OCI-LY7 (cell line): ENCODE results near the gene ELOVL7. TPM values are rescaled to one million over a fixed set of nuclear protein-coding genes. Genes with fewer than 3 reads are reported as not detected.

ENCODE experiments used
- BruUV-seq: library from RNA; stranded (reverse); fragments of 400-500 nt; replicated peaks from 2 replicates; lab custom pipeline; 2021; lab: Mats Ljungman, UMichigan
- CTCF ChIA-PET: fragments of 300-600 bp; sonication (Branson Sonifier 250); formaldehyde crosslinking; loops from one replicate; lab custom pipeline; 2022; ENCODE audit warnings: antibody characterized with exemption; ENCODE audit not compliant: unreplicated experiment; lab: Charles Lee
- POLR2A ChIA-PET: fragments of 300-600 bp; sonication (Branson Sonifier 250); formaldehyde crosslinking; loops from one replicate; lab custom pipeline; 2022; ENCODE audit warnings: antibody characterized with exemption; lab: Charles Lee
- DNase-seq: peaks from one replicate; pipeline ENCODE4 v3.0.0-alpha.2; 2015; ENCODE audit warnings: low spot score
- H2AFZ ChIP-seq: fragments of 200-600 bp; sonication (generic), shearing (Covaris generic); 2 replicates; pipeline ENCODE4 v1.6.1; 2014; ENCODE audit warnings: mild to moderate bottlenecking, antibody characterized with exemption, low read length, moderate library complexity
- H3K27ac ChIP-seq: fragments of 200-600 bp; sonication (generic); 2 replicates; pipeline ENCODE4 v1.5.1; 2014; ENCODE audit warnings: mixed run types, low read depth, mild to moderate bottlenecking, moderate library complexity, low read length, inconsistent platforms; ENCODE audit not compliant: poor library complexity, severe bottlenecking
- H3K36me3 ChIP-seq: fragments of 200-600 bp; sonication (generic); 2 replicates; pipeline ENCODE4 v1.6.1; 2014; ENCODE audit warnings: mild to moderate bottlenecking, antibody characterized with exemption, low read length, moderate library complexity, mixed read lengths; ENCODE audit not compliant: insufficient read depth
- H3K4me1 ChIP-seq: fragments of 200-600 bp; sonication (generic); 2 replicates; pipeline ENCODE4 v1.5.1; 2014; ENCODE audit warnings: mild to moderate bottlenecking, low read length; ENCODE audit not compliant: insufficient read depth, poor library complexity, severe bottlenecking
- H3K4me2 ChIP-seq: fragments of 200-600 bp; sonication (generic); 2 replicates; pipeline ENCODE4 v1.6.1; 2014; ENCODE audit warnings: mild to moderate bottlenecking, low read length
- H3K4me3 ChIP-seq: fragments of 200-600 bp; sonication (generic); 2 replicates; pipeline ENCODE4 v1.5.1; 2014; ENCODE audit warnings: mild to moderate bottlenecking, low read depth, low read length; ENCODE audit not compliant: poor library complexity, severe bottlenecking
- H3K79me2 ChIP-seq: fragments of 200-600 bp; sonication (generic); 2 replicates; pipeline ENCODE4 v1.6.1; 2016; ENCODE audit warnings: low read depth, mild to moderate bottlenecking, low read length, moderate library complexity, mixed read lengths; ENCODE audit not compliant: insufficient read depth
- H3K9me2 ChIP-seq: fragments of 200-600 bp; sonication (generic); 2 replicates; pipeline ENCODE4 v1.6.1; 2016; ENCODE audit warnings: mild to moderate bottlenecking, low read length, mixed read lengths; ENCODE audit not compliant: insufficient read depth
- H3K9me3 ChIP-seq: fragments of 200-600 bp; sonication (generic); 2 replicates; pipeline ENCODE4 v1.6.1; 2014; ENCODE audit warnings: mild to moderate bottlenecking, mixed run types, low read length, mixed read lengths
- H4K20me1 ChIP-seq: fragments of 200-600 bp; sonication (generic); 2 replicates; pipeline ENCODE4 v1.6.1; 2014; ENCODE audit warnings: mild to moderate bottlenecking, antibody characterized with exemption, low read length, moderate library complexity, mixed read lengths; ENCODE audit not compliant: insufficient read depth
- EZH2phosphoT487 ChIP-seq: fragments of 200-600 bp; sonication (generic); IDR thresholded peaks from 2 replicates; pipeline ENCODE4 v1.6.1; 2018; ENCODE audit warnings: low read depth, borderline replicate concordance, mild to moderate bottlenecking, mixed run types, antibody characterized with exemption, low read length, moderate library complexity, mixed read lengths
- intact Hi-C: fragments of 100-400 bp; cut with micrococcal nuclease; formaldehyde crosslinking; loops from one replicate; pipeline ENCODE4 v1.10.0; 2022; ENCODE audit not compliant: unreplicated experiment
- total RNA-seq, 2 experiments: library from RNA; depleted of rRNA in 1 of 2; stranded (reverse); fragments of >200 nt in 1 of 2; shearing (Covaris generic) in 1 of 2; gene quantifications; 2 replicates each; pipeline ENCODE4 v1.2.3, GENCODE V29; 2014 to 2022
- TF ChIP-seq, protein P1 (sequence below): fragments of 200-600 bp; sonication (generic); conservative IDR thresholded peaks from 2 replicates; pipeline ENCODE4 v1.5.1; 2014; ENCODE audit warnings: mild to moderate bottlenecking, antibody characterized with exemption, low read length, moderate library complexity, mixed read lengths

Gene ELOVL7
- total RNA-seq, 2 experiments from 2014 or later: 0.03 TPM; not detected in 1

DNA sequence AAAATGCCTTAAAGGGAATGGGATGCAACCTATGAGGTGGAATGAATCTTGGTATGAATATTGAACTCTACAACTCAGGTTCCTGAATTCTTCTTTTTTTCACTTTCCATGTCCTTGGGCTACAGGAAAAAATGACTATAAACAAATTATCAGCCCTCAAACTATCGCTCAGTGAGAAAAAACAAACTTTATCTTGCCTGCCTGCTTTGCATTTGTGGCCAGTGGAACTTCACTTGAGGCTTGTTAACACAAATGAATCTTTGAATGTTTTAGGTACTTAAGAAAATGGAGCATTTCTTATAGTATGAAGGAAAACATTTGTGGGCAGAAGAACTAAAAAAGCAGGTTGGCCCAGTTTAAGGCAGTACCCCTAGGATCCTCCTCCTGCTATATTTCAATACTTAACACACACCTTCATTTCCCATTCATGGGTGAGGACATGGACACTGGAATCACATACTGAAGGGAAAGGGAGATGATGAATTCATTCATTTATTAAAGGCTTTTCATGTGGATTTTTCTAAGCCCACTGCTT lies 34.1 kb downstream of the ELOVL7 start:
- Histone ChIP-seq H3K9me2 (no peaks in the 10 kb centered on the region), H3K4me2 (no peak overlapping the region), H3K79me2 (no peaks in the 10 kb centered on the region), H2AFZ (no peak overlapping the region), H3K9me3 (no peaks in the 10 kb centered on the region), H3K36me3 (no peaks in the 10 kb centered on the region), H4K20me1 (no peaks in the 10 kb centered on the region), H3K4me3 (no peak overlapping the region), H3K4me1 (no peaks in the 10 kb centered on the region), H3K27ac (no peak overlapping the region)
- POLR2A ChIA-PET: no interaction called here
- intact Hi-C loops: no loop called here
- CTCF ChIA-PET: no interaction called here
- TF ChIP-seq, protein P1, sequence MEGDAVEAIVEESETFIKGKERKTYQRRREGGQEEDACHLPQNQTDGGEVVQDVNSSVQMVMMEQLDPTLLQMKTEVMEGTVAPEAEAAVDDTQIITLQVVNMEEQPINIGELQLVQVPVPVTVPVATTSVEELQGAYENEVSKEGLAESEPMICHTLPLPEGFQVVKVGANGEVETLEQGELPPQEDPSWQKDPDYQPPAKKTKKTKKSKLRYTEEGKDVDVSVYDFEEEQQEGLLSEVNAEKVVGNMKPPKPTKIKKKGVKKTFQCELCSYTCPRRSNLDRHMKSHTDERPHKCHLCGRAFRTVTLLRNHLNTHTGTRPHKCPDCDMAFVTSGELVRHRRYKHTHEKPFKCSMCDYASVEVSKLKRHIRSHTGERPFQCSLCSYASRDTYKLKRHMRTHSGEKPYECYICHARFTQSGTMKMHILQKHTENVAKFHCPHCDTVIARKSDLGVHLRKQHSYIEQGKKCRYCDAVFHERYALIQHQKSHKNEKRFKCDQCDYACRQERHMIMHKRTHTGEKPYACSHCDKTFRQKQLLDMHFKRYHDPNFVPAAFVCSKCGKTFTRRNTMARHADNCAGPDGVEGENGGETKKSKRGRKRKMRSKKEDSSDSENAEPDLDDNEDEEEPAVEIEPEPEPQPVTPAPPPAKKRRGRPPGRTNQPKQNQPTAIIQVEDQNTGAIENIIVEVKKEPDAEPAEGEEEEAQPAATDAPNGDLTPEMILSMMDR: no peak
- TF ChIP-seq EZH2phosphoT487: no peak
- no TSS peak for BruUV-seq
- DNase-seq: no peak

DNA sequence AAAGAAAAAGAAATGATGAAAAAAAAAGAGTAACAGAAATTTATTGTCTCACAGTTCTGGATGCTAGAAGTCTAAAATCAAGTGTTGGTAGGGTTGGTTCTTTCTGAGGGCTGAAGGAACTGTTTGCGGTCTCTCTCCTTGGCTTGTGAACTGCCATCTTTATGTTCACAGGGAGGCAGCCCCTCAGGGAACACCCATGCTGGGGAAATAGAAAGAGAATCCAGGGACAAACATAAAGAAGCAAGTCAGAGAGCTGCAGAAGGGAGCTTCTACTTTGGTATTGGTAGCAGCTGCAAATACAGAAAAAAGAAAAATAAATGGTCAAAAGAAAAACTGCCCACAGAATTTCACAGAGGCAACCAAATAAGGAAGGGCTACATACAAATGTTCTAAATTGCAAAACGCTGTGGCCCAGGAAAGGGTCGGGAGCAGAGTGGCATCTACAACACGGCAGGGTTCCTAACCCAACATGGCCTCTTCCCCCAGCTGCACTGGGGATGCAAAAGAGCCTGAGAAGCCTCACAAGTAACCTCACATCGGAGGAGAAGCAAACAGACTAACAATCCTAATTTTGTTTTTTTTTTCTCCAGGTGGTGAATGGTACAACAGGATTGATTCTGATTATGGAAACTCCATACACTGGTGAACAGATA lies 37.4 kb downstream of the ELOVL7 start:
- no peaks in the 10 kb centered on the region for H3K9me2 ChIP-seq
- H3K79me2 ChIP-seq: no peaks in the 10 kb centered on the region
- no peaks in the 10 kb centered on the region for H3K4me1 ChIP-seq
- intact Hi-C loops: no loop called here
- no peak for DNase-seq
- no TSS peak for BruUV-seq
- H3K36me3 ChIP-seq: no peaks in the 10 kb centered on the region
- no peak for TF ChIP-seq EZH2phosphoT487
- TF ChIP-seq, protein P1: no peak
- H3K27ac ChIP-seq: no peak overlapping the region
- POLR2A ChIA-PET: interaction anchor here (0.7 kb wide), 1 partner anchor 90 kb away, joined by 3 read pairs; no protein-coding TSS in a partner anchor
- no peaks in the 10 kb centered on the region for H4K20me1 ChIP-seq
- no peak overlapping the region for H3K4me3 ChIP-seq
- H2AFZ ChIP-seq: no peak overlapping the region
- H3K9me3 ChIP-seq: no peaks in the 10 kb centered on the region
- H3K4me2 ChIP-seq: no peak overlapping the region
- CTCF ChIA-PET: no interaction called here

DNA sequence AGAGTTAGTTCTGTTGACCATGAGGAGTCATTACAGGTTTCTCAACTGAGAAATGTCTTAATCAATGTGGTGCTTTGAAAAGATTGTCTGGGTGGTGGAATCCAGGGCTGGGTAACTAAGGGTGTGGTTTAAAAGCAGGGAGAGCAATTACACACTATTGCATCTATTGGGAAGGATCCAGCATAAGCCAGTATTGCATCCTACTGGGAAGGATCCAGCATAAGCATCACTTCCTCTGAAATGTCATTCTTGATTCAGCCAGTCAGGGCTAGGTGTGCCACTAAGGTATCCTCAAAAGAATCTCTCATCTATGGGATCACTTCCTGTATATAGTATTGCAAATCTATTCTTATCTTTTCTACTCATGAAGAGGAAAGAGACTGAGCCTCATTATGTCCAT lies 38.6 kb downstream of the ELOVL7 start:
- ChIA-PET POLR2A (no interaction called here), CTCF (no interaction called here)
- intact Hi-C loops: no loop called here
- Histone ChIP-seq H3K9me2 (no peaks in the 10 kb centered on the region), H3K27ac (no peak overlapping the region), H4K20me1 (no peaks in the 10 kb centered on the region), H2AFZ (no peak overlapping the region), H3K36me3 (no peaks in the 10 kb centered on the region), H3K79me2 (no peaks in the 10 kb centered on the region), H3K4me2 (no peak overlapping the region), H3K4me3 (no peak overlapping the region), H3K4me1 (no peaks in the 10 kb centered on the region), H3K9me3 (no peaks in the 10 kb centered on the region)
- TF ChIP-seq, protein P1: no peak
- no peak for TF ChIP-seq EZH2phosphoT487
- no TSS peak for BruUV-seq
- no peak for DNase-seq
